Measurements from ENCODE around the gene LST1. TPM values are rescaled to one million over a fixed set of nuclear protein-coding genes. Genes with fewer than 3 reads are reported as not detected.

The LST1 gene
- total RNA-seq, 4 donors from 2014 or later, result 1.6 to 7.0 (median 4.4) TPM

GRCh38 chr6:31636698-31637596 lies 50.9 kb downstream of the LST1 start:
- DNase-seq (ENCODE audit: low spot score in 2 of 2), result no peak
- WGBS, 2 donors, result 81 to 83% methylated on average over 22 to 27 of the region's 27 CpGs
- no peak for TF ChIP-seq CTCF (IDR thresholded peaks at IDR 0.05)
- TF ChIP-seq POLR2A (IDR thresholded peaks at IDR 0.05), result no peak
- H3K4me3 ChIP-seq (ENCODE audit: low read depth, poor library complexity, severe bottlenecking), result no peak overlapping the region
- intact Hi-C loops (cut with DNase I; ENCODE audit: low total_unique reads), result no loop called here

Small RNAs within 50 kb of the gene (microRNA-seq; reads per million reads assigned to microRNA genes)
- gene MIR6832 (ENCODE audit: borderline number of aligned reads in 1 of 2, borderline replicate concordance in 2 of 2), result 0 reads per million in 2 donors

Other genes starting within 250 kb of the LST1 start
- 1,000 to 10,000 TPM; 1,061 to 2,090 (median 1,325) TPM for gene HLA-B, start 229.1 kb upstream of the LST1 start, total RNA-seq
- 10 to 100 TPM in 3 of 4 donors, 1 to 10 TPM in 1; 7.7 to 21.7 (median 13.9) TPM for gene MICA, start 182.7 kb upstream of the LST1 start, total RNA-seq
- 1 to 10 TPM in 2 of 4 donors, under 1 TPM in 2; 0.61 to 2.6 (median 1.2) TPM for gene MICB, start 88.1 kb upstream of the LST1 start, total RNA-seq
- not detected for gene MCCD1, start 57.3 kb upstream of the LST1 start, total RNA-seq
- 100 to 1,000 TPM; 176 to 355 (median 238) TPM for gene DDX39B, start 44.3 kb upstream of the LST1 start, total RNA-seq
- gene ATP6V1G2, start 39.7 kb upstream of the LST1 start, total RNA-seq, result 1 to 10 TPM in 1 of 4 donors, under 1 TPM in 1, not detected in 2; 0.46 to 1.3 TPM
- 10 to 100 TPM; 25.2 to 44.4 (median 28.5) TPM for gene NFKBIL1, start 38.7 kb upstream of the LST1 start, total RNA-seq
- not detected for gene LTA, start 14.0 kb upstream of the LST1 start, total RNA-seq
- gene TNF, start 10.7 kb upstream of the LST1 start, total RNA-seq, result 1 to 10 TPM in 1 of 4 donors, under 1 TPM in 3; 0.38 to 1.4 (median 0.59) TPM
- gene LTB, start 3.9 kb upstream of the LST1 start, total RNA-seq, result 1 to 10 TPM in 1 of 4 donors, not detected in 3; 1.1 TPM
- gene NCR3, start 6.7 kb downstream of the LST1 start, total RNA-seq, result not detected
- gene AIF1, start 29.0 kb downstream of the LST1 start, total RNA-seq, result 10 to 100 TPM in 1 of 4 donors, 1 to 10 TPM in 3; 4.8 to 13.7 (median 7.2) TPM
- 100 to 1,000 TPM in 1 of 4 donors, 10 to 100 TPM in 3; 57.4 to 131 (median 73.7) TPM for gene PRRC2A, start 34.4 kb downstream of the LST1 start, total RNA-seq
- gene BAG6, start 66.4 kb downstream of the LST1 start, total RNA-seq, result 100 to 1,000 TPM; 255 to 338 (median 287) TPM
- gene APOM, start 69.6 kb downstream of the LST1 start, total RNA-seq, result 1 to 10 TPM; 1.7 to 7.2 (median 2.5) TPM
- gene C6orf47, start 74.5 kb downstream of the LST1 start, total RNA-seq, result 10 to 100 TPM; 35.8 to 39.9 (median 37.2) TPM
- 10 to 100 TPM; 22.3 to 32.5 (median 24.3) TPM for gene GPANK1, start 78.7 kb downstream of the LST1 start, total RNA-seq
- 100 to 1,000 TPM; 328 to 447 (median 416) TPM for gene CSNK2B, start 79.8 kb downstream of the LST1 start, total RNA-seq
- 10 to 100 TPM in 1 of 4 donors, 1 to 10 TPM in 3; 4.2 to 21.3 (median 7.1) TPM for gene LY6G5B, start 83.7 kb downstream of the LST1 start, total RNA-seq
- gene LY6G5C, start 94.8 kb downstream of the LST1 start, total RNA-seq, result 1 to 10 TPM in 1 of 4 donors, not detected in 3; 1.6 TPM
- 10 to 100 TPM; 49.9 to 61.8 (median 52.0) TPM for gene ABHD16A, start 117.0 kb downstream of the LST1 start, total RNA-seq
- gene LY6G6F, start 120.6 kb downstream of the LST1 start, total RNA-seq, result not detected
- gene LY6G6D, start 129.1 kb downstream of the LST1 start, total RNA-seq, result 1 to 10 TPM in 1 of 4 donors, not detected in 3; 9.5 TPM
- gene LY6G6C, start 135.5 kb downstream of the LST1 start, total RNA-seq, result 100 to 1,000 TPM; 189 to 513 (median 237) TPM
- gene MPIG6B, start 137.1 kb downstream of the LST1 start, total RNA-seq, result 10 to 100 TPM in 1 of 4 donors, 1 to 10 TPM in 3; 6.0 to 10.5 (median 7.9) TPM
- 100 to 1,000 TPM in 3 of 4 donors, 10 to 100 TPM in 1; 65.7 to 124 (median 106) TPM for gene DDAH2, start 143.0 kb downstream of the LST1 start, total RNA-seq
- gene CLIC1, start 150.3 kb downstream of the LST1 start, total RNA-seq, result 100 to 1,000 TPM; 293 to 430 (median 393) TPM
- gene MSH5, start 153.7 kb downstream of the LST1 start, total RNA-seq, result 10 to 100 TPM in 3 of 4 donors, 1 to 10 TPM in 1; 7.8 to 13.8 (median 11.4) TPM
- 10 to 100 TPM; 25.3 to 80.6 (median 55.3) TPM for gene SAPCD1, start 176.4 kb downstream of the LST1 start, total RNA-seq
- 1 to 10 TPM in 3 of 4 donors, under 1 TPM in 1; 0.49 to 4.8 (median 1.4) TPM for gene VWA7, start 191.1 kb downstream of the LST1 start, total RNA-seq
- gene VARS1, start 209.5 kb downstream of the LST1 start, total RNA-seq, result 10 to 100 TPM; 39.2 to 53.9 (median 46.9) TPM
- gene LSM2, start 220.7 kb downstream of the LST1 start, total RNA-seq, result 10 to 100 TPM; 24.7 to 34.5 (median 28.7) TPM
- gene HSPA1L, start 229.0 kb downstream of the LST1 start, total RNA-seq, result 1 to 10 TPM; 1.3 to 2.3 (median 1.8) TPM
- gene HSPA1A, start 229.3 kb downstream of the LST1 start, total RNA-seq, result 100 to 1,000 TPM; 237 to 342 (median 321) TPM
- gene HSPA1B, start 241.5 kb downstream of the LST1 start, total RNA-seq, result 100 to 1,000 TPM; 378 to 549 (median 420) TPM

All from lower leg skin (tissue), 4 donors.